HepG2 (cell line): ENCODE data around the gene PSMC4. TPM values are rescaled to one million over a fixed set of nuclear protein-coding genes. Genes with fewer than 3 reads are reported as not detected.
A peak's percentile ranks its signal among the peaks of the same experiment; 100 is the strongest.

Source experiments
- ATRX ChIP-seq: sonication (generic); formaldehyde crosslinking; IDR thresholded peaks from 2 replicates; pipeline ENCODE4 v1.4.0; 2020; ENCODE audit warnings: missing genetic modification reagents, borderline replicate concordance
- DR1 ChIP-seq: sonication (generic); formaldehyde crosslinking; IDR thresholded peaks from 2 replicates; pipeline ENCODE4 v1.8.0; 2021; ENCODE audit warnings: mild to moderate bottlenecking, missing genetic modification reagents, inconsistent platforms
- HNRNPUL1 ChIP-seq: fragments of 200-400 bp; formaldehyde crosslinking; IDR thresholded peaks from 2 replicates; pipeline ENCODE4 v1.6.1; 2017; ENCODE audit warnings: low read depth, mild to moderate bottlenecking, low read length, moderate library complexity
- KDM3A ChIP-seq: IDR thresholded peaks from 2 replicates; pipeline ENCODE4 v1.6.1; 2018; ENCODE audit warnings: low read depth, missing compliant biosample characterization
- PHF21A ChIP-seq: sonication (generic); formaldehyde crosslinking; IDR thresholded peaks from 2 replicates; pipeline ENCODE4 v1.5.0; 2020; ENCODE audit warnings: mild to moderate bottlenecking, missing genetic modification reagents
- POLR2AphosphoS2 ChIP-seq: IDR thresholded peaks from 2 replicates; pipeline ENCODE4 v1.6.1; 2011; ENCODE audit warnings: low read depth, low read length, improper control_type of control experiment
- ZNF343 ChIP-seq: sonication (generic); formaldehyde crosslinking; IDR thresholded peaks from 2 replicates; pipeline ENCODE4 v1.4.0; 2020; ENCODE audit warnings: mild to moderate bottlenecking, missing genetic modification reagents
- ZNF749 ChIP-seq: sonication (generic); formaldehyde crosslinking; IDR thresholded peaks from 2 replicates; pipeline ENCODE4 v1.8.0; 2022; ENCODE audit warnings: mild to moderate bottlenecking, missing genetic modification reagents, moderate library complexity, borderline replicate concordance
- polyA plus RNA-seq, 8 experiments: library from polyadenylated mRNA; depleted of rRNA in 3 of 8; stranded (reverse) in 7 of 8; unstranded in 1 of 8; fragments of >200 nt; fragmentation: Illumina TruSeq in 4 of 8; extraction: Trizol in 4 of 8; gene quantifications; 2 replicates each; pipeline versions ENCODE4 v1.2.1 to v1.2.3, GENCODE V29; 2011 to 2016; ENCODE audit warnings: low read depth in 4 of 8, missing spikeins in 1 of 8, mixed read lengths in 1 of 8; ENCODE audit not compliant: insufficient read depth in 1 of 8
- total RNA-seq, 5 experiments: library from RNA; depleted of rRNA; stranded (reverse); fragments of >200 nt; fragmentation: Illumina TruSeq; extraction: Trizol; gene quantifications; 2 replicates each; pipeline ENCODE4 v1.2.3, GENCODE V29; 2016; ENCODE audit warnings: low read depth in 1 of 5
- TF ChIP-seq, protein P1 (sequence below): sonication (generic); formaldehyde crosslinking; IDR thresholded peaks from 2 replicates; pipeline ENCODE4 v1.4.0; 2020; ENCODE audit warnings: mild to moderate bottlenecking, missing genetic modification reagents, borderline replicate concordance
- TF ChIP-seq, protein P2 (sequence below): IDR thresholded peaks from 2 replicates; pipeline ENCODE4 v1.6.1; 2016; ENCODE audit warnings: low read depth, missing genetic modification reagents, missing compliant biosample characterization
- TF ChIP-seq, protein P3 (sequence below): sonication (generic); formaldehyde crosslinking; IDR thresholded peaks from 2 replicates; pipeline ENCODE4 v1.5.0; 2020; ENCODE audit warnings: missing genetic modification reagents, mild to moderate bottlenecking, borderline replicate concordance

Gene PSMC4
- total and polyA plus RNA-seq, 2 of the 13 experiments (the other 11 are each of a cell fraction or from before 2014, with no cell fraction given) = 49.9 to 160 TPM

DNA sequence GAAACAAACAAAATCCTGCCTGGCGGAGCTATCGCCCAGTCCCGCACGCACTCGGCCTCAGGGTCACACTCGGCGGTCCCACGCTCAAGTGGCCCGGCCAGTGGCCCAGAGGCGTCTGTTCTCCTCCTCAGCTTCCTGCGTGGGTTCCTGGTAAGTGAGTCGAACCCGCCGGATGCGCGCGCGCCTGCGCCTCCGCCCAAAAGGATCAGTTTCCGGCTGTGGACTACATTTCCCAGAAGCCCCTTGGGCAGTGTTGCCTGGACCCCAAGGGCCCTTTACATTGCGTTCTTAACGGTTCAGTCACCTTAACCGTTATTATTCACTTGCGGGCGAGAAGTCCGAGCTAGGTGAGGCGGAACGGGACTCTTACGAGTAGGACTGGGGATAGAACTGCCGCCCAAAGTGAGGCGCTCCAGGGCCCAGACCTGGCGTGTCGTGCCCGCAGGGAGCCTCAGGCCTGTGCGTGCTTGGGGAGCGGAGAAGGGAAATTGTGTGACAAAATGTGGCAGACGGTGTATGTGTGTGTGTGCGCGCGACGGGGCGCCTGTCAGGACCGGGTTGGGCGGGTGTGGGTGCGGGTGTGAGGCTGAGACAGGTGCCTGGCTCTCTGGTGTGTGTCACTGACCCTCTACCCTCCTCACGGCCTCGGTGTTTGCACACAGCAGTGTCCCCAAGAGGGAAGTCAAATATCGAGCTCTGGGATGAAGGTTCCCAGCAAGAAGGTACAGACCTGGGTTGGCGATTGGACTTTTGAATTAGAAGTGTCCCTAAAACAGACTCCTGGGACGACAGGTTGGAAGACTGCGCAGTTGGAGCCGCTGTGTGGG lies 26.1 kb downstream of the PSMC4 start, which contains the start of gene ZNF546 (continued):
- TF ChIP-seq, protein P1, sequence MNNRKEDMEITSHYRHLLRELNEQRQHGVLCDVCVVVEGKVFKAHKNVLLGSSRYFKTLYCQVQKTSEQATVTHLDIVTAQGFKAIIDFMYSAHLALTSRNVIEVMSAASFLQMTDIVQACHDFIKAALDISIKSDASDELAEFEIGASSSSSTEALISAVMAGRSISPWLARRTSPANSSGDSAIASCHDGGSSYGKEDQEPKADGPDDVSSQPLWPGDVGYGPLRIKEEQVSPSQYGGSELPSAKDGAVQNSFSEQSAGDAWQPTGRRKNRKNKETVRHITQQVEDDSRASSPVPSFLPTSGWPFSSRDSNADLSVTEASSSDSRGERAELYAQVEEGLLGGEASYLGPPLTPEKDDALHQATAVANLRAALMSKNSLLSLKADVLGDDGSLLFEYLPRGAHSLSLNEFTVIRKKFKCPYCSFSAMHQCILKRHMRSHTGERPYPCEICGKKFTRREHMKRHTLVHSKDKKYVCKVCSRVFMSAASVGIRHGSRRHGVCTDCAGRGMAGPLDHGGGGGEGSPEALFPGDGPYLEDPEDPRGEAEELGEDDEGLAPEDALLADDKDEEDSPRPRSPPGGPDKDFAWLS = no peak; the same call in 1 of the 2 replicates
- peak; percentile 80 for TF ChIP-seq ZNF343 (CRISPR knock-in tag)
- no peak for TF ChIP-seq DR1 (CRISPR knock-in tag)
- TF ChIP-seq, protein P2, sequence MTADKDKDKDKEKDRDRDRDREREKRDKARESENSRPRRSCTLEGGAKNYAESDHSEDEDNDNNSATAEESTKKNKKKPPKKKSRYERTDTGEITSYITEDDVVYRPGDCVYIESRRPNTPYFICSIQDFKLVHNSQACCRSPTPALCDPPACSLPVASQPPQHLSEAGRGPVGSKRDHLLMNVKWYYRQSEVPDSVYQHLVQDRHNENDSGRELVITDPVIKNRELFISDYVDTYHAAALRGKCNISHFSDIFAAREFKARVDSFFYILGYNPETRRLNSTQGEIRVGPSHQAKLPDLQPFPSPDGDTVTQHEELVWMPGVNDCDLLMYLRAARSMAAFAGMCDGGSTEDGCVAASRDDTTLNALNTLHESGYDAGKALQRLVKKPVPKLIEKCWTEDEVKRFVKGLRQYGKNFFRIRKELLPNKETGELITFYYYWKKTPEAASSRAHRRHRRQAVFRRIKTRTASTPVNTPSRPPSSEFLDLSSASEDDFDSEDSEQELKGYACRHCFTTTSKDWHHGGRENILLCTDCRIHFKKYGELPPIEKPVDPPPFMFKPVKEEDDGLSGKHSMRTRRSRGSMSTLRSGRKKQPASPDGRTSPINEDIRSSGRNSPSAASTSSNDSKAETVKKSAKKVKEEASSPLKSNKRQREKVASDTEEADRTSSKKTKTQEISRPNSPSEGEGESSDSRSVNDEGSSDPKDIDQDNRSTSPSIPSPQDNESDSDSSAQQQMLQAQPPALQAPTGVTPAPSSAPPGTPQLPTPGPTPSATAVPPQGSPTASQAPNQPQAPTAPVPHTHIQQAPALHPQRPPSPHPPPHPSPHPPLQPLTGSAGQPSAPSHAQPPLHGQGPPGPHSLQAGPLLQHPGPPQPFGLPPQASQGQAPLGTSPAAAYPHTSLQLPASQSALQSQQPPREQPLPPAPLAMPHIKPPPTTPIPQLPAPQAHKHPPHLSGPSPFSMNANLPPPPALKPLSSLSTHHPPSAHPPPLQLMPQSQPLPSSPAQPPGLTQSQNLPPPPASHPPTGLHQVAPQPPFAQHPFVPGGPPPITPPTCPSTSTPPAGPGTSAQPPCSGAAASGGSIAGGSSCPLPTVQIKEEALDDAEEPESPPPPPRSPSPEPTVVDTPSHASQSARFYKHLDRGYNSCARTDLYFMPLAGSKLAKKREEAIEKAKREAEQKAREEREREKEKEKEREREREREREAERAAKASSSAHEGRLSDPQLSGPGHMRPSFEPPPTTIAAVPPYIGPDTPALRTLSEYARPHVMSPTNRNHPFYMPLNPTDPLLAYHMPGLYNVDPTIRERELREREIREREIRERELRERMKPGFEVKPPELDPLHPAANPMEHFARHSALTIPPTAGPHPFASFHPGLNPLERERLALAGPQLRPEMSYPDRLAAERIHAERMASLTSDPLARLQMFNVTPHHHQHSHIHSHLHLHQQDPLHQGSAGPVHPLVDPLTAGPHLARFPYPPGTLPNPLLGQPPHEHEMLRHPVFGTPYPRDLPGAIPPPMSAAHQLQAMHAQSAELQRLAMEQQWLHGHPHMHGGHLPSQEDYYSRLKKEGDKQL (CRISPR knock-in tag) = no peak
- peak; percentile 80 for TF ChIP-seq PHF21A (CRISPR knock-in tag)
- TF ChIP-seq HNRNPUL1 = no peak
- 0 out of 2 replicates have a peak, but pooled peaks have one; percentile 55 for TF ChIP-seq KDM3A (CRISPR knock-in tag)
- no peak for TF ChIP-seq ATRX
- TF ChIP-seq ZNF749 (CRISPR knock-in tag) = no peak
- TF ChIP-seq, protein P3, sequence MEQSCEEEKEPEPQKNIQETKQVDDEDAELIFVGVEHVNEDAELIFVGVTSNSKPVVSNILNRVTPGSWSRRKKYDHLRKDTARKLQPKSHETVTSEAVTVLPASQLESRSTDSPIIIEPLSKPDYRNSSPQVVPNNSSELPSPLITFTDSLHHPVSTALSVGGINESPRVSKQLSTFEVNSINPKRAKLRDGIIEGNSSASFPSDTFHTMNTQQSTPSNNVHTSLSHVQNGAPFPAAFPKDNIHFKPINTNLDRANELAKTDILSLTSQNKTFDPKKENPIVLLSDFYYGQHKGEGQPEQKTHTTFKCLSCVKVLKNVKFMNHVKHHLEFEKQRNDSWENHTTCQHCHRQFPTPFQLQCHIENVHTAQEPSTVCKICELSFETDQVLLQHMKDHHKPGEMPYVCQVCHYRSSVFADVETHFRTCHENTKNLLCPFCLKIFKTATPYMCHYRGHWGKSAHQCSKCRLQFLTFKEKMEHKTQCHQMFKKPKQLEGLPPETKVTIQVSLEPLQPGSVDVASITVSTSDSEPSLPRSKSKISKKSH (CRISPR knock-in tag) = peak; percentile 16; the same call in 1 of the 2 replicates
- TF ChIP-seq POLR2AphosphoS2 = no peak
